Testis (tissue), 2 donors: ENCODE results near the gene HACL1.

ENCODE experiments used
- CTCF ChIP-seq, 3 experiments: fragments of 450-650 bp in 2 of 3; fragments of 200-600 bp in 1 of 3; sonication (generic) in 1 of 3; IDR thresholded peaks; one replicate each; pipeline ENCODE4 v1.5.1; 2016 to 2019; ENCODE audit warnings: antibody characterized with exemption in 3 of 3, mild to moderate bottlenecking in 2 of 3, moderate library complexity in 1 of 3
- POLR2A ChIP-seq: fragments of 450-650 bp; IDR thresholded peaks from one replicate; pipeline ENCODE4 v1.6.1; 2017; ENCODE audit warnings: antibody characterized with exemption, mild to moderate bottlenecking, moderate library complexity

GRCh38 chr3:15523660-15524417, 77.5 kb downstream of the HACL1 start:
- TF ChIP-seq CTCF (IDR thresholded peaks at IDR 0.05), result no peak
- TF ChIP-seq POLR2A, result no peak
